Measurements from ENCODE around the gene SRRM3. TPM values are rescaled to one million over a fixed set of nuclear protein-coding genes. Genes with fewer than 3 reads are reported as not detected.
"Not testable (repeated sequence)": the region's sequence is repeated elsewhere in the genome, so short reads cannot be mapped to it uniquely, and the experiment has no call there.

The SRRM3 gene
- total and polyA plus RNA-seq, 2 experiments from 2014 or later: 8.6 to 13.8 TPM

- TF ChIP-seq REST (IDR thresholded peaks at IDR 0.05; ENCODE audit: unreplicated experiment) (no peak), ETS1 (IDR thresholded peaks at IDR 0.05) (no peak), STAT1 (IDR thresholded peaks at IDR 0.05; ENCODE audit: unreplicated experiment) (no peak), EZH2 (IDR thresholded peaks at IDR 0.05; ENCODE audit: low read depth, unreplicated experiment) (no peak), ZNF331 (CRISPR knock-in tag; IDR thresholded peaks at IDR 0.05; ENCODE audit: low read depth) (no peak)
Measured at GRCh38 chr7:76269895-76270294, 68.2 kb downstream of the SRRM3 start (continued).

- H3K36me3 Mint-ChIP-seq (ENCODE audit: low read depth); H3K36me3 ChIP-seq (ENCODE audit: insufficient read depth); H3K27me3 ChIP-seq (ENCODE audit: insufficient read depth); H3K4me2 ChIP-seq; H4K20me1 ChIP-seq (replicated peaks; ENCODE audit: insufficient read depth); H3K4me3 ChIP-seq; H3K27ac ChIP-seq (ENCODE audit: low read depth); ATAC-seq; H3K79me2 ChIP-seq (replicated peaks; ENCODE audit: insufficient read depth); H3K9me2 ChIP-seq (ENCODE audit: insufficient read depth); H2AFZ ChIP-seq; H3F3A ChIP-seq (replicated peaks; ENCODE audit: low read depth); H3K27ac Mint-ChIP-seq; H3K9me3 Mint-ChIP-seq; H3K4me3 Mint-ChIP-seq; DNase-seq (ENCODE audit: low spot score): not testable (repeated sequence)
- peaks cover 22% of the 10 kb centered on the region for H3K27me3 Mint-ChIP-seq (ENCODE audit: insufficient read depth, low read depth, poor library complexity)
- H3K4me1 Mint-ChIP-seq: peaks cover 43% of the 10 kb centered on the region
- peaks cover 44% of the 10 kb centered on the region for H3K4me1 ChIP-seq (ENCODE audit: insufficient read depth)
Measured at GRCh38 chr7:76271384-76271783, 69.7 kb downstream of the SRRM3 start.

- Mint-ChIP-seq H3K4me3 (no peak overlapping the region), H3K4me1 (peaks cover 43% of the 10 kb centered on the region), H3K9me3 (no peaks in the 10 kb centered on the region), H3K27ac (no peak overlapping the region), H3K27me3 (ENCODE audit: insufficient read depth, low read depth, poor library complexity) (peaks cover 21% of the 10 kb centered on the region), H3K36me3 (ENCODE audit: low read depth) (no peaks in the 10 kb centered on the region; the same call in 2 of the 3 replicates)
- ATAC-seq: no peak
- no peak for DNase-seq (ENCODE audit: low spot score)
- Histone ChIP-seq H4K20me1 (replicated peaks; ENCODE audit: insufficient read depth) (no peaks in the 10 kb centered on the region), H3K27ac (ENCODE audit: low read depth) (no peak overlapping the region), H3F3A (replicated peaks; ENCODE audit: low read depth) (peaks cover 7% of the 10 kb centered on the region; the same call in 1 of the 2 replicates), H3K4me1 (ENCODE audit: insufficient read depth) (peaks cover 39% of the 10 kb centered on the region), H3K79me2 (replicated peaks; ENCODE audit: insufficient read depth) (no peaks in the 10 kb centered on the region), H3K36me3 (ENCODE audit: insufficient read depth) (no peaks in the 10 kb centered on the region), H2AFZ (no peak overlapping the region), H3K9me2 (ENCODE audit: insufficient read depth) (no peaks in the 10 kb centered on the region), H3K4me3 (no peak overlapping the region), H3K4me2 (no peak overlapping the region), H3K27me3 (ENCODE audit: insufficient read depth) (no peaks in the 10 kb centered on the region)
- no peak for TF ChIP-seq EZH2 (IDR thresholded peaks at IDR 0.05; ENCODE audit: low read depth, unreplicated experiment)
- TF ChIP-seq POLR2AphosphoS5 (IDR thresholded peaks at IDR 0.05; ENCODE audit: low read depth): no peak
- no peak for TF ChIP-seq NANOG (IDR thresholded peaks at IDR 0.05; ENCODE audit: borderline replicate concordance)
- no peak for TF ChIP-seq CREB1 (CRISPR knock-in tag; IDR thresholded peaks at IDR 0.05; ENCODE audit: low read depth)
- no peak for TF ChIP-seq STAT1 (IDR thresholded peaks at IDR 0.05; ENCODE audit: unreplicated experiment)
- TF ChIP-seq ZNF114 (CRISPR knock-in tag; IDR thresholded peaks at IDR 0.05): no peak
- TF ChIP-seq CTCF (conservative IDR thresholded peaks at IDR 0.05; ENCODE audit: low read depth in 2 of 2): no peak
- TF ChIP-seq REST (IDR thresholded peaks at IDR 0.05; ENCODE audit: unreplicated experiment): no peak
- TF ChIP-seq ZNF331 (CRISPR knock-in tag; IDR thresholded peaks at IDR 0.05; ENCODE audit: low read depth): no peak
- no peak for TF ChIP-seq EZH2phosphoT487 (IDR thresholded peaks at IDR 0.05; ENCODE audit: unreplicated experiment)
Measured at GRCh38 chr7:76272142-76272541, 70.4 kb downstream of the SRRM3 start.

All from GM23338 (cell line).